HG02588 (cell line): Measurements from ENCODE around the gene TMEM121B.
A peak's percentile ranks its signal among the peaks of the same experiment; 100 is the strongest.
"Not testable (repeated sequence)": the region's sequence is repeated elsewhere in the genome, so short reads cannot be mapped to it uniquely, and the experiment has no call there.

Experiments
- ATAC-seq: cut with Tn5 transposase; IDR thresholded peaks from one replicate; pipeline ENCODE4 v1.9.1; 2021; ENCODE audit warnings: mild to moderate bottlenecking, moderate library complexity; ENCODE audit not compliant: unreplicated experiment

Gene TMEM121B

DNA sequence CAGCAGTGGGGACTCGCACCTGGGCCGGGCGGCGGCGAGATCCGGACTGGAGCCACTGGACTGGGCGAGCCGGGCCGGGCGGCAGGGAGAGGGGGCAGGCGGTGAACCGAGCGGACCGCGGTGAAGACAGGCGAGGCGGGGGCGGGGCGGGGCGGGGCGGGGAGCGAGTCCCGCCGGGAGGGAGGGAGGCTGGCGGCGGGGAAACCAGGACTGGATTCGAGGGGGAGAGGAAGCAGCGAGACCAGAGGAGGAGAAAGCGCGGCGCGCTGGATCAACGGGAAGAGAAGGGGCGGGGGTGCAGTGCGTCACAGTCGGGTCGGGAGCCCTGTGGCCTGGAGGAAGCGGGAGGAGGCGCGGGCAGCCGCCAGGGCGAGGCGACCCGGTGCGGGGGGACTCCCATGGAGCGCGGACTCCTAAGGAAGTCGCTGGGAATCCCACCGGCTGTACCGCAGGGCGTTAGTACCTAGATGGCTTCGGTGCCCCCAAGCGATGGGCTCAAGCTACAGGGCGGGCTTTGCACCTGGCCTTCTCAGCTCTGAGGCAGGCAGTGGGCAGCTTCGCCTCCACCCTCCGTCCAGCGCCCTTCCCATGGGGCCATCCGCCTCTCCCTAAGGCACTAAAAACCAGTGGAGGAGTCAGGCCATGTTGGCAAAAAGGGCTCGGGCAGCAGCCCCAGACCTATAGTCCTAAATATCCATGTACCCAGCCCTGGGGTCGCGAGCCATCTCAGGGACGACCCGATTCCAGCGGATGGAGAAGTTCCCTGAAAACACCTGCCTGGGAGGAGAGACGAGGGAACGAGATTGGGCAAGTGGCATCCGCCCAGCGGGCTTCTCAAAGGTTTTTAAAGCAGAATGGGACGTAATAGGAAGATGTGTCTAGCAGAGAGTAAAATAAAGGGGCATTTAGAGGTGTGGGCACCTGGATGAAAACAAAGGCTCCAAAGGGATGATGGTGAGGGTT is at the start of gene TMEM121B:
TSS of gene TMEM121B (minus strand) at position 128 of the 963 bp plus-strand sequence. CDS start 233 bp downstream, outside the sequence.
- ATAC-seq = no peak

DNA sequence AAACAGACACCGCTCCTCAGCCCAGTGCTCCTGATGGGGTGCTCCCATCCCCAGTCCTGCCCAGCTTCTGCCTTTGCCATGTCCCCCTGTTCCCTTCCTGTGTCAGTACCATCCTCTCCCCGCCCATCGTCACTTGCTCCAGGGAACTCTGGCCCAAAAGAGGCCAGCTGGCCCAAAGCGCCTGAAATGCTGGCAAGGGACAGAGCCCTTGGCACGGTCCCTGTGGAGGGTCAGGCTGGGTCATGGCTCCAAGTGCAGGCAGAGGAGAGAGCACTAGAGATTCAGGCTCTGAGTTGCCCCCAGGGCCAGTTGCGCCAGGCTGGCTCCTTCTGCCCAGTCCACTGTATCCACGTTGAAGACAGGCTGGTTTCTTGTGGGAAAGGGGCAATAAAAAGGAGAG is 46.3 kb upstream of the TMEM121B start:
- no peak for ATAC-seq

GRCh38 chr22:17164392-17165024 is 43.3 kb upstream of the TMEM121B start:
- ATAC-seq = no peak

- no peak for ATAC-seq
These were observed 41.6 kb upstream of the TMEM121B start for GRCh38 chr22:17162731-17163130.

- no peak for ATAC-seq
These were observed 40.8 kb upstream of the TMEM121B start for GRCh38 chr22:17161991-17162390.

DNA sequence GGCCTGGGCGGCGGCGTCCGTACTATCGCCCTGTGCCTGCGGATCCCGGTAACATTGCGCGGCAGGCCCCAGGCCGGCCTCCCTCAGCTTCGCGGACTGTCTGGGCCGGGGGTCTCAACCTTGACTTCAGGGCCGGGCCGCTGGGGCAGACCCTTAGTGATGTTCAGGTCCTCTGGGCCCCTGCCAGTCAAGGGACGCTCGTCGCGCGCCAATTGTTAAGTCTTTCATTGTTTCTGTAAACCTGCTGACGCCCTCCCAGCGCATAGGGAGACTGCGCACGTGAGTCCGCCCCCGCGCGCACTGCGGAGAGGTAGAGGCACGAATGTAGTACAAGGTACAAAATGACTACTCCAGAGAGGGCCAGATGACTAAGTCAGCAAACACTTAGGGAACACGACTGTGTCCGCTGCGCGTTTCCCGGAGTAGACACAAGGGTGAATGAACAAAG is 38.4 kb upstream of the TMEM121B start:
- ATAC-seq = peak; percentile 9

GRCh38 chr22:17158568-17159503 is 37.7 kb upstream of the TMEM121B start, which contains the start of gene HDHD5:
TSS of gene HDHD5 (minus strand) at chr22:17159277. CDS start at chr22:17159251, 26 bp downstream.
- ATAC-seq = peak; percentile 75

DNA sequence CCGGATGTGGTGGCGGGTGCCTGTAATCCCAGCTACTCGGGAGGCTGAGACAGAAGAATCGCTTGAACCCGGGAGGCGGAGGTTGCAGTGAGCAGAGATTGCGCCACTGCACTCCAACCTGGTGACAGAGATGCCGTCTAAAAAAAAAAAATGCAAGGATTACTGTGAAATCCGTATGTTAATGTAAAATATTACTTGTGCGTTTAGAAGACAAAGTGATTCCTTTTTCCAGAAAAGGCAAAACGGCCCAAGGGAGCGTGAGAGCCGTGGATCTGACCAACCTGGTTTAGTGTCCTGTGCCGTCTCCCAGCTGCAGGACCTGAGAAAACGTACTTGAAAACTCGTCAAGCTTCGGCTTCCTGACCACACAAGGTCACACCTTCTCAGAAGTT is 37.0 kb upstream of the TMEM121B start:
- no peak for ATAC-seq

GRCh38 chr22:17157714-17158113 is 36.6 kb upstream of the TMEM121B start:
- ATAC-seq = no peak

- no peak for ATAC-seq
These were observed 34.8 kb upstream of the TMEM121B start for GRCh38 chr22:17155941-17156340.

- ATAC-seq = no peak
These were observed 31.8 kb upstream of the TMEM121B start for GRCh38 chr22:17152971-17153370.

DNA sequence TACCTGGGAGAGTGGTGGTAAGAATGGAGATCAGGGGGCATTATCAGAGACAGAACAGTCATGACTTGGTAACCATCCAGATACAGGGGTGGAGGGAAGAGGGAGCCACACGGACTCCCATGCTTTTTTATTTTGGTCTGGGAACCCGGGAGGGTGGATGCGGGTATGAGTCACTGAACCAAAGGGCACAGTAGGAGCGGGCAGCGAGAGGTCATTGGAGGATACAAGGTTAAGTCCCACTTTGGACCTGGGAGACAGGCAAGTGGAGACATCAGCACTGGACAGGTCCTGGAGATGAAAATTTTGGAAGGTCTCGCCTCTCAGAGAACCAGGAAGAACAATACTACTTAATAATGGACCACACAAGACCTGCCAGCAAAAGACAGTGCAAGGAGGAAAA is 31.2 kb upstream of the TMEM121B start:
- ATAC-seq = no peak

DNA sequence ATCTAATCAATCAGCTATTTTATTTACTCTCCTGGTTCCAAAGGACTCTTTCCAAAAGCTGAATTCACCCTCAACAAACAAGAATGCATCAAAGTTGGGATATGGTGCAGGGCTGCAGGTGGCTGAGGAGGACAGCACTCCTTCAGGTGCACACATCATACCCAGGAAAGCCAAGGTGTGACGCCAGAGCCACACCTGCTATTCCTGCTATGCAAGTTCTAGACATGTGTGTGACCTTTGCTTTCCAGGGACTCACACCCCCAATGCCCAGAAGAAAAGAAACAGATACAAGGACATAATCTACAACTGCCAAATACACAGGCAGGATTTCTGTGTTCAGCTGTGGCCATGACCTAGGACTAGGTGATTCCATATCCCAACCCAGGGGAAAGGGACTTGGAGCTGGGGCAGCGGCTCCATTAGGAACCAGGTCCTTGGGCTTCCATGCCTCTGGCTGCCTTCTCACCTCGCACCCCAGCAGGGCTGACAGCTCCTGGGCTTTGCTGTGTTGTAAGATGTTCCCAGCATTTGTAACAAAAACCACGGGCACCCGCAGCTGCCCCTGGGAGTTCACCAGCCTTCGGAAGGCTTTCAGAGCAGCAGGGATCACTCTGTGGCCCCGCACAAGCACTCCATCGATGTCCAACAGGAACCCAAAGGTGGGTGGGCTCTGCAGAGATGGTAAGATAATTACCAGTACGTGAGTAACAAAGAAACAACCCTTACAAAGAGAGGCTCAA is 28.1 kb upstream of the TMEM121B start:
- no peak for ATAC-seq

GRCh38 chr22:17147458-17147857 is 26.3 kb upstream of the TMEM121B start:
- not testable (repeated sequence) for ATAC-seq

GRCh38 chr22:17145021-17145680 is 24.0 kb upstream of the TMEM121B start:
- ATAC-seq = no peak

- no peak for ATAC-seq
These were observed 22.7 kb upstream of the TMEM121B start for GRCh38 chr22:17143826-17144225.

- ATAC-seq = no peak
These were observed 21.9 kb upstream of the TMEM121B start for GRCh38 chr22:17143101-17143500.

DNA sequence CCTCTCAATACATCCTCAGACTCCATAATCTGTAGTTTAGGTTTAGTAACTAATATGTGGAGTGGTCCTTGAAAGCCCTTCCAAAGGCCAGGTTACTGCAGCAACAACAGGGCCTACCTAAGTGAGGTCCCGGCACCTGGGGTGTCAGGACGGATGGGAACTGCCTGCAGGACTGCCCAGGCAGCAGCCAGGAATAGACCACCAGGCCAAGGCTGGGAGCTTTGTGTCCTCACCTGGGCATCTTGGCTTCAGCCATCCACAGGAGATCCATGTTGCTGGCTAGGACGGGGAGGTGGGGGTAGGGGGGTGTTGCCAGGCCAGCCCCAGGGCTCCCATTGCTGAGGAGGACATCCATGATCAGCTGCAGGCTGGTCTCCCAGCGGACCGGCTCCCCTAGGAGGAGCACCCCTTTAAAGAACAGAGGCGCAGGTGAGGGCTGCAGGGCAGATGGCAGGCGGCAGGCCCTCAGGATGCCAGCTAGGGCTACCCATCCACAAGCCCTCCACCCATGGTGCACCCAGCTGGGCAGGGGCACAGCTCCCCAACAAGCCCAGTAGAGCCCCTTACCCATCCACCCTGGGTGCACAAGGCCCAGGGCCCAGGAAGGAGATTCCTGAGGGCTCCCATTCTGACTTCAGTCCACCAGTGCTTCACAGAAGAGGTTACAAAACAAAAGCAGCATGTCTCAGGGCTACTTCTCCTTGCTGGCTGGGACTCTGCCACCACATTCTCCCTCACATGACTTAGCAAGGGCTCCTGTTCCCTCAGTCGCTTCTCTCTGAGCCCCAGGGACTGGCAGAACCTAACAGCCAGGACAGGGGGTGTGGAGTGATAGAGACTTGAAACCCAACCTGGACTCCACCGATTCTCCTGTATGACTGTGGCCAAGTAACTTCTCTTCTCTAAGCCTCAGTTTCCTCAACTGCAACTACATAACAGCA is 19.9 kb upstream of the TMEM121B start:
- no peak for ATAC-seq
